HG03060 (cell line): ENCODE results near the gene FAM200B.

Experiments
- ATAC-seq: cut with Tn5 transposase; IDR thresholded peaks from one replicate; pipeline ENCODE4 v1.9.1; 2021; ENCODE audit warnings: low read depth, moderate number of reproducible peaks; ENCODE audit not compliant: unreplicated experiment

Gene FAM200B

GRCh38 chr4:15694431-15694830 is 12.8 kb downstream of the FAM200B start:
- no peak for ATAC-seq

- no peak for ATAC-seq
Observed at GRCh38 chr4:15695240-15695699, 13.6 kb downstream of the FAM200B start.

- no peak for ATAC-seq
Observed at GRCh38 chr4:15695729-15696128, 14.1 kb downstream of the FAM200B start.

- ATAC-seq = no peak
Observed at GRCh38 chr4:15696866-15697265, 15.2 kb downstream of the FAM200B start.

- no peak for ATAC-seq
Observed at GRCh38 chr4:15702941-15703403, 21.3 kb downstream of the FAM200B start, which contains the start of gene BST1. TSS of gene BST1 (plus strand) at chr4:15703065. CDS start at chr4:15703145, 80 bp downstream.

- ATAC-seq = no peak
Observed at GRCh38 chr4:15703439-15703838, 21.8 kb downstream of the FAM200B start.

GRCh38 chr4:15704129-15704528 is 22.5 kb downstream of the FAM200B start:
- no peak for ATAC-seq

- ATAC-seq = no peak
Observed at GRCh38 chr4:15706646-15707362, 25.2 kb downstream of the FAM200B start.

GRCh38 chr4:15707363-15707715 is 25.7 kb downstream of the FAM200B start:
- no peak for ATAC-seq

- no peak for ATAC-seq
Observed at GRCh38 chr4:15711762-15712161, 30.1 kb downstream of the FAM200B start.

- no peak for ATAC-seq
Observed at GRCh38 chr4:15712214-15712613, 30.6 kb downstream of the FAM200B start.

GRCh38 chr4:15714141-15714540 is 32.5 kb downstream of the FAM200B start:
- no peak for ATAC-seq

- no peak for ATAC-seq
Observed at GRCh38 chr4:15714646-15715435, 33.2 kb downstream of the FAM200B start.

GRCh38 chr4:15716115-15716514 is 34.5 kb downstream of the FAM200B start:
- no peak for ATAC-seq

- ATAC-seq = no peak
Observed at GRCh38 chr4:15717086-15717485, 35.5 kb downstream of the FAM200B start.

- ATAC-seq = no peak
Observed at GRCh38 chr4:15717657-15718416, 36.2 kb downstream of the FAM200B start.

- ATAC-seq = no peak
Observed at GRCh38 chr4:15718465-15718864, 36.8 kb downstream of the FAM200B start.

GRCh38 chr4:15718959-15719358 is 37.3 kb downstream of the FAM200B start:
- ATAC-seq = no peak

- no peak for ATAC-seq
Observed at GRCh38 chr4:15719506-15719905, 37.9 kb downstream of the FAM200B start.

- ATAC-seq = no peak
Observed at GRCh38 chr4:15720851-15721250, 39.2 kb downstream of the FAM200B start.

- no peak for ATAC-seq
Observed at GRCh38 chr4:15725608-15726007, 44.0 kb downstream of the FAM200B start.
